CD4-positive, alpha-beta T cell treated with Interleukin-21 for 1 hour (primary cell): Measurements from ENCODE around the gene PSMA8.
"Not testable (repeated sequence)": the region's sequence is repeated elsewhere in the genome, so short reads cannot be mapped to it uniquely, and the experiment has no call there.

Source experiments
- DNase-seq: peaks from one replicate; pipeline ENCODE4 v3.0.0-alpha.2; 2020

The PSMA8 gene

GRCh38 chr18:26133652-26134051 lies at the start of gene PSMA8:
PSMA8 (plus strand) TSS chr18:26133869; CDS start chr18:26133966, 97 bp downstream.
- peak; percentile 59 for DNase-seq

DNA sequence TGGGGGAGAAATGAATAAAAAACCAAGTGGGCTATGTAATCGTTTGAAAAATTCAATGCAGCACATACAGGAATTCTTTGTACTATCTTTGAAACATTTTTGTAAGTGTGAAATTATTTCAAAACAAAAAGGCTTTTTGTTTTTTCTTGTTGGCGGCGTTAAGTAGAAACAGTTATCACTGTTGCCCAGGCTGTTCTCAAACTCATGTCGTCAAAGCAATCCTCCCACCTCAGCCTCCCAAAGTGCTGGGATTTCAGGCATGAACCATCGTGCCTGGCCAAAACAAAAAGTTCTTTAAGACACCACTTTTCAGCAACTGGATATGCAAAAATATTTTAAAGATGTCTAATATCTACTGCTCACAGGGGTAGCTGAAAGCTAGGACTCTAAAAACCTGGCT lies 48.6 kb upstream of the PSMA8 start:
- no peak for DNase-seq

- no peak for DNase-seq
Observed at GRCh38 chr18:26086959-26087358, 46.7 kb upstream of the PSMA8 start.

- DNase-seq: no peak
Observed at GRCh38 chr18:26088487-26088886, 45.2 kb upstream of the PSMA8 start.

GRCh38 chr18:26089293-26090129 lies 44.2 kb upstream of the PSMA8 start:
- peak; percentile 24 for DNase-seq

- DNase-seq: peak; percentile 91
Observed at GRCh38 chr18:26090130-26091046, 43.3 kb upstream of the PSMA8 start, which contains the start of gene SS18. SS18 (minus strand) TSS chr18:26090613; CDS start chr18:26090569, 44 bp downstream.

- no peak for DNase-seq
Observed at GRCh38 chr18:26091047-26091630, 42.5 kb upstream of the PSMA8 start.

DNA sequence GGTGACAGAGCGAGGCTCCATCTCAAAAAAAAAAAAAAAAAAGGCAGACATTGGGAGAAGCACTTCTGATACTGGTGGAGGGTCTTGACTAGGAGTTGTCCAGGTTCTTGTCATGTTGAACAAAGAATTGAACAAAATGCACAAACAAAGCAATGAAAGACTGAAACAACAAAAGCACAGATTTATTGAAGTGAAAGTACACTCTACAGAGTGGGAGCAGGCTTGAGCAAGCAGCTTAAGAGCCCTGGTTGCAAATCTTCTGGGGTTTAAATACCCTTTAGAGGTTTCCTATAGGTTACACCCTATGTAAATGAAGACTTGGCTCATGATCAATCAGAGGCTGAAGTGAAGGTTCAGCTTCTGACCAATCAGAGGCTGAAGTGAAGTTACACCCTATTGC lies 36.8 kb upstream of the PSMA8 start:
- DNase-seq: no peak

GRCh38 chr18:26097563-26097962 lies 36.1 kb upstream of the PSMA8 start:
- no peak for DNase-seq

DNA sequence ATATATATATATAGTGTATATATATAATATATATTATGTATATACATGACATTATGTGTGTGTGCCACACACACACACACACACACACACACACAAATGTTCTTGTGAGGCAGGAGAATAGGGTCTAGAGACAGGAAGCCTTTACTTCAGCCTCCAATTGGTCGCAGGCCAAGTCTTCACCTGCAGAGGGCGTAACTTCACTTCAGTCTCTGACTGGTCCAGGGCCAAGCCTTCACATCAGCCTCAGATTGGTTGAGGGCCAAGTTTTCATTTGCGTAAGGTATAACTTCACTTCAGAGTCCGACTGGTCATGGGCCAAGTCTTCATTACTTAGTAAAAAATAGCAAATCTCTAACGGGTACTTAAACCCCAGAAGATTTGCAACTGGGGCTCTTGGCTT lies 30.1 kb upstream of the PSMA8 start:
- peak; percentile 39 for DNase-seq

GRCh38 chr18:26104035-26104434 lies 29.6 kb upstream of the PSMA8 start:
- no peak for DNase-seq

DNA sequence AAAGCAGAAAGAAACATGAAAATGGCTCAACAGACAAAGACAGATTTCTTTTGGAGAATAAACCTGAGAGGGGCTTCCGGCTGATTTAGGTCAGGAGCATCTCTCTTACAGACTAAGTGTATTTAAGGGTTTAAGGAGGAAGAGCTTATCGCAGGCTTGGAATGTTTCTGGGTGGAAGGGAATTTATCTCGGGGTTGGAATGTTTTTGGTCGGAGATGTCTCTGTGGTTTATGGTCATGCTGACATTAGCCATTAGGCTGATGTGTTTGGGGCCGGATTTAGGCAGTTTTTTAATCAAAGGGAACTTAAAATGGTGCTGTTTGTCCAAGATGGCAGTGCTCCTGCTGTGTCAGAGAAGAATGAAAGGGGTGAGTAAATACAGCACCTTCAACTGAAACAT lies 14.4 kb upstream of the PSMA8 start:
- DNase-seq: no peak

GRCh38 chr18:26121476-26121875 lies 12.2 kb upstream of the PSMA8 start:
- DNase-seq: no peak

DNA sequence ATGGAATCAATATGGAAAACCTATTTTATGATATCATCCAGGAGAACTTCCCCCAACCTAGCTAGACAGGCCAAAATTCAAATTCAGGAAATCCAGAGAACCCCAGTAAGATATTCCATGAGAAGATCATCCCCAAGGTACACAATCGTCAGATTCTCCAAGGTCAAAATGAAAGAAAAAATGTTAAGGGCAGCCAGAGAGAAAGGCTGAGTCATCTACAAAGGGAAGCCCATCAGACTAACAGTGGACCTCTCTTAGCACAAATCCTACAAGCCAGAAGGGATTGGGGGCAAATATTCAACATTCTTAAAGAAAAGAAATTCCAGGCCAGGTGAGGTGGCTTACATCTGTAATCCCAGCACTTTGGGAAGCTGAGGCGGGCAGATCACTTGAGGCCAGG lies 11.7 kb upstream of the PSMA8 start:
- not testable (repeated sequence) for DNase-seq

- no peak for DNase-seq
Observed at GRCh38 chr18:26127786-26128185, 5.9 kb upstream of the PSMA8 start.

DNA sequence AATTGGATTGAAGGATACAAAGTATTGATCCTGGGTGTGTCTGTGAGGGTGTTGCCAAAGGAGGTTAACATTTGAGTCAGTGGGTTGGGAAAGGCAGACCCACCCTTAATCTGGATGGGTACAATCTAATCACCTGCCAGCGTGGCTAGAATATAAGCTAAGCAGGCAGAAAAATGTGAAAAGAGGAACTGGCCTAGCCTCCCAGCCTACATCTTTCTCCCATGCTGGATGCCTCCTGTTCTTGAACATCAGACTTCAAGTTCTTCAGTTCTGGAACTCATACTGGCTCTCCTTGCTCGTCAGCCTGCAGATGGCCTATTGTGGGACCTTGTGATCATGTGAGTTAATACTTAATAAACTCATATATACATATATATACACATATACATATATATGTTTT lies 5.5 kb upstream of the PSMA8 start:
- not testable (repeated sequence) for DNase-seq

GRCh38 chr18:26134107-26134506 lies 438 bp downstream of the PSMA8 start:
- DNase-seq: peak; percentile 25

DNA sequence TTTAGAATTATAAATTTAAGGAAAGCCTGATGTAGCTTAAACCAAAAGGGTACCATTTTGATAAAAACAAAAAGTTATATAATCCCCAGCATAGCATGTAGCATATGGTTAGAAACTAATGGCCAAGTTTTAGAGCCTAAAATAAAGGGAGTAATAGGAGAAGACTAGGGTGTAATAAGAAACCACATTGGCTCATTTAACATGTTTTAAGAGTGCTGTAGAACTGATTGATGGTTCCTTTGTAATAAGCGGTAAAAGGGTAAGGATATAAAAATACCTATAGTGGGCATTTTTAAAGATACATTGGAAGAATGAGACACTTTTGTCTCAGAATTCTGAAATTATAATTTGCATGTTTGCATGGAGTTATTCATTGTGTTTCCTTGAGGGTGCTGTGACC lies 1.9 kb downstream of the PSMA8 start:
- DNase-seq: no peak

DNA sequence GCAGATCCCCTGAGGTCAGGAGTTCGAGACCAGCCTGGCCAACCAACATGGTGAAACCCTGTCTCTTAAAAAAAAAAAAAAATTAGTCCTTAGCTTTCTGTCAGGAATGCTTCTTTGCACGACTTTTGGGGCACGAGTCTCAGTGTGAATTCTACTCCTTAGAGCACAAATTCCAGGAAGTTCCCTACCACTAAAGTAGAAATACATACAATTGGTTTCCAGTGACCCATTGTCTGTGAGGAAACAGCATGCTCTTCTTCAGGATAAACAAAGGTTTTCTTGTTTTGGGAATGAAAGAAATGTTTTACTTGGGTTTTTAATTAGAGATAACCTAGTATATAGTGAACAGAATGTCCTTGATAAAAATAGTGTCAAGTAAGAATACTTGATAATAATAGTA lies 23.7 kb downstream of the PSMA8 start:
- DNase-seq: no peak

GRCh38 chr18:26159353-26159752 lies 25.7 kb downstream of the PSMA8 start:
- DNase-seq: peak; percentile 30

- no peak for DNase-seq
Observed at GRCh38 chr18:26164571-26164970, 30.9 kb downstream of the PSMA8 start.

DNA sequence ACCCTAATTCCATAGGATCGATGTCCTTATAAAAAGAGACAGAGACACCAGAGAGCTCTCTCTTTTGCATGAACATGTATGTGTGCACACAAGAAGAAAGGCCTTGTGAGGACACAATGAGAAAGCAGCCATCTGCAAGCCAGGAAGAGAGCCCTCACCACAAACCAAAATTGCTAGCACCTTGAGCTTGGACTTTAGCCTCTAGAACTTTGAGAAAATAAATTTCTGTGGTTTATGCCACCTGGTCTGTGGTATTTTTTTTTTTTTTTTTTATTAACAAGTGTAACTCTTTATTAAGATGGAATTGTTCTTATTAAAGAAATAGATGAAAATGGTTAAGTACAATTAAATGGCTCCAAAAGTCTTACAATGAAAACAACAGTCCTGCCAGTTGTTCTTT lies 33.9 kb downstream of the PSMA8 start:
- DNase-seq: not testable (repeated sequence)

GRCh38 chr18:26175481-26175880 lies 41.8 kb downstream of the PSMA8 start:
- no peak for DNase-seq
